ENCODE data around the gene ARHGAP15. TPM values are rescaled to one million over a fixed set of nuclear protein-coding genes. Genes with fewer than 3 reads are reported as not detected.

ARHGAP15 gene
- polyA plus RNA-seq, 1 experiment: not detected

DNA sequence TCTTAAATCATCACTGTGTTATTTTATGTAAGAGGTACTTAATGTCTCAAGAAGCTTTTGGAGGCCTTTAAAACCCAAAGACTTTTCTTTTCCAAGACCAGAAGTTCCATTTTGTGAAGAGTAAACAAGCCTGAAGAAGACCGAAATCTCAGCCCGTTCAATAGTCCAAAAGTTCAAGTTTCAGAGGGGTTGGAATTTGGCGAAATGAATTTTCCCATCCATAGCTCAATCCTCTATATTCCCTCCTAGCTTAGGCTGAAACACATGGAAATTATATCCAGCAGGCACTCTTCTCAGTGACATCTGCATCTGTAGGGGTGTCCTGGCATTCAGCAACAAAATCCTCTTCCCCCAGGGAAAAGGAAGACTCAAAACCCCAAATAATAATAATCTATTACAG lies 344.6 kb downstream of the ARHGAP15 start:
- ChIA-PET CTCF (no interaction called here), POLR2A (no interaction called here)
- no peaks in the 10 kb centered on the region for H3K36me3 ChIP-seq (ENCODE audit: control insufficient read depth, insufficient read depth, low read length)
- TF ChIP-seq, protein P1, sequence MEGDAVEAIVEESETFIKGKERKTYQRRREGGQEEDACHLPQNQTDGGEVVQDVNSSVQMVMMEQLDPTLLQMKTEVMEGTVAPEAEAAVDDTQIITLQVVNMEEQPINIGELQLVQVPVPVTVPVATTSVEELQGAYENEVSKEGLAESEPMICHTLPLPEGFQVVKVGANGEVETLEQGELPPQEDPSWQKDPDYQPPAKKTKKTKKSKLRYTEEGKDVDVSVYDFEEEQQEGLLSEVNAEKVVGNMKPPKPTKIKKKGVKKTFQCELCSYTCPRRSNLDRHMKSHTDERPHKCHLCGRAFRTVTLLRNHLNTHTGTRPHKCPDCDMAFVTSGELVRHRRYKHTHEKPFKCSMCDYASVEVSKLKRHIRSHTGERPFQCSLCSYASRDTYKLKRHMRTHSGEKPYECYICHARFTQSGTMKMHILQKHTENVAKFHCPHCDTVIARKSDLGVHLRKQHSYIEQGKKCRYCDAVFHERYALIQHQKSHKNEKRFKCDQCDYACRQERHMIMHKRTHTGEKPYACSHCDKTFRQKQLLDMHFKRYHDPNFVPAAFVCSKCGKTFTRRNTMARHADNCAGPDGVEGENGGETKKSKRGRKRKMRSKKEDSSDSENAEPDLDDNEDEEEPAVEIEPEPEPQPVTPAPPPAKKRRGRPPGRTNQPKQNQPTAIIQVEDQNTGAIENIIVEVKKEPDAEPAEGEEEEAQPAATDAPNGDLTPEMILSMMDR (IDR thresholded peaks at IDR 0.05; ENCODE audit: insufficient read depth, low read depth, low read length): no peak
- no peak overlapping the region for H3K4me3 ChIP-seq (ENCODE audit: low read depth, low read length)
- H3K27me3 ChIP-seq (ENCODE audit: control insufficient read depth, insufficient read depth, low read length): no peaks in the 10 kb centered on the region
- no peak for DNase-seq (ENCODE audit: low read depth)

DNA sequence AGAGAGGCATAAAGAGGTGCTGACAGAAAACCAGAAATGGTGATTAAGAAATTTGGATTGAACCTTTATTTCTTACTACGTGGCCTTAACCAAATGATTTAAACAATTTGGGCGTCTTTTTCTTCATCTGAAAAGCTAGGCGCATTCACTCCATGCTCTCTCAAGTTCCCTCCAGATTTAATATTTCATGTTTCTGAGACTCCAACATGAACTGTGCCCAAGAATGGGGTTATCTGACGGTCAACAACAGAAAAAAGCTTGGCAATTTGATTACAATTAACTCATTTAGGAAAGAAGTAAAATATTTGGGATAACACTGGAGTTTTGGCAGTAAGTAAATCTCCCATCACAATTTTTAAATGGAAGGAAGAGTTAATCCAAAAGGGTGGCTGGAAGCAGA lies 345.4 kb downstream of the ARHGAP15 start:
- POLR2A ChIA-PET: no interaction called here
- H3K27me3 ChIP-seq (ENCODE audit: control insufficient read depth, insufficient read depth, low read length): no peaks in the 10 kb centered on the region
- CTCF ChIA-PET: no interaction called here
- DNase-seq (ENCODE audit: low read depth): no peak
- TF ChIP-seq, protein P1 (IDR thresholded peaks at IDR 0.05; ENCODE audit: insufficient read depth, low read depth, low read length): no peak
- no peaks in the 10 kb centered on the region for H3K36me3 ChIP-seq (ENCODE audit: control insufficient read depth, insufficient read depth, low read length)
- no peak overlapping the region for H3K4me3 ChIP-seq (ENCODE audit: low read depth, low read length)

DNA sequence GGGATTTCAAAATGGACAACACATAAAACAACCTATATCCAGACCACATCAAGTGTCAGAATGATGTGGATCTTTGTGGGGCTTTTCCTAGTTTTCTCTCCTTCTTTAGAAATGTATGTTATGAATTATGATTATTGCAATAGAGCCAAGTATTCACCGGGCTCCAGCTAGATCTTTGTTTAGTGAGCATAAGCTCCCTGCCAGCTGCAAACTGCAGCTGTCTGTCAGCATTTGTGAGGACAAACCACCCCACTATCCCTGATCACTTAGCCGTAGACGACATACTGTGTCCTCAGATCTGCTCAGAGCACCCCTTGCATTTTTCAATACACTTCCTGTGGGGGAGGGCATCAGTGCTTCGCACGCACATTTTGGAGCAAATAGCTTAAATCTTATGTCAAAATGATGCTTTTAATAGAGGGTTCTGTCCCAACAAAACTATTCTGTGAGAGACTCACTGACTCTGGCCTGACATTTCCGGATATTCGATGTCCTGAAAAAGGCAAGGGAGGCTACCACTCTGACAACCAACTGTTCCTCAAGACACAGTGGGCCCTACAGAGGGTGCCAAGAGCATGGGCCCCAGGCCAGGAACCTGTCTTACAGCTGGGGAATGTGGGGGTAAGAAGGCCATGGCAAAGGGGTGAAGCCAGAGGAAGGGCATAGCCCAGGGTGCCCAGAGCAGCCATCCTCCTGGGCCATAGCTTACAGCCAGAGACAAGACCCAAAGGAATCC lies 346.0 kb downstream of the ARHGAP15 start:
- POLR2A ChIA-PET: no interaction called here
- no peak for DNase-seq (ENCODE audit: low read depth)
- no peaks in the 10 kb centered on the region for H3K27me3 ChIP-seq (ENCODE audit: control insufficient read depth, insufficient read depth, low read length)
- no peak overlapping the region for H3K4me3 ChIP-seq (ENCODE audit: low read depth, low read length)
- CTCF ChIA-PET: no interaction called here
- H3K36me3 ChIP-seq (ENCODE audit: control insufficient read depth, insufficient read depth, low read length): no peaks in the 10 kb centered on the region
- TF ChIP-seq, protein P1 (IDR thresholded peaks at IDR 0.05; ENCODE audit: insufficient read depth, low read depth, low read length): no peak

DNA sequence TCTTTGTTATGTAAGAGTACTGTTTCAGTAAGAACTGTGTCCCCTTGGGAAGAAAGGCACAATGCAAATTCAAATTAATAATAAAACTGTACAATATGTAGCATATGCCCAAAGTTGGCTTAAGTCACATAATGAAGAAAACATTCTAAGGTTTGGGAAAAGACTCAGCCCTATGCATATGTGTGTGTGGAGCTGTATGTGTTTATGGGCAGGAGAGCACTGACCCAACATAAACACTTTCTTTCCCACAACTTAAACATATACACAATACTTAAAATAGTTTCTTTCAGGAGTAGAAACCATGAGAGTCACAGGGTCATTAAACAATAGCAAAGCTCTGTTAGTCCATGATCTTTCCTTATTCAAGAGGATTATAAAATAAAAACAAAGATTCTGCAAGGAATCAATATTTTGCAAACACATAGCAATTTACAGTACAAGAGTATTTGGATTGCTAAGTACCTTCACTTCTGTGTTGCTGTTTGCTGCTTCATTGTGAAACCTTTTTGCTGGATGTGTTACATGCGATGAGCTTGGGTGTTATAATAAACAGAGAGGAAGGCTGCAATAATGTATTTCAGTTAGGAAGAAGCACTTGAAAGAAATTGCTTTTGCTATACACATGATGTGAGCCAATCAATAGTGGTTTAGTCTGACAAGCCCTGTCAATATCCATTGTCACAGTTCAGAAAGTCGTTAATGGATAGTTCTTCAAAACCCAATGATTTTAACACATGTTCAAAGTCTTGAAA lies 347.3 kb downstream of the ARHGAP15 start:
- H3K27me3 ChIP-seq (ENCODE audit: control insufficient read depth, insufficient read depth, low read length): no peaks in the 10 kb centered on the region
- H3K36me3 ChIP-seq (ENCODE audit: control insufficient read depth, insufficient read depth, low read length): no peaks in the 10 kb centered on the region
- DNase-seq (ENCODE audit: low read depth): no peak
- ChIA-PET CTCF (no interaction called here), POLR2A (no interaction called here)
- TF ChIP-seq, protein P1 (IDR thresholded peaks at IDR 0.05; ENCODE audit: insufficient read depth, low read depth, low read length): no peak
- H3K4me3 ChIP-seq (ENCODE audit: low read depth, low read length): no peak overlapping the region

DNA sequence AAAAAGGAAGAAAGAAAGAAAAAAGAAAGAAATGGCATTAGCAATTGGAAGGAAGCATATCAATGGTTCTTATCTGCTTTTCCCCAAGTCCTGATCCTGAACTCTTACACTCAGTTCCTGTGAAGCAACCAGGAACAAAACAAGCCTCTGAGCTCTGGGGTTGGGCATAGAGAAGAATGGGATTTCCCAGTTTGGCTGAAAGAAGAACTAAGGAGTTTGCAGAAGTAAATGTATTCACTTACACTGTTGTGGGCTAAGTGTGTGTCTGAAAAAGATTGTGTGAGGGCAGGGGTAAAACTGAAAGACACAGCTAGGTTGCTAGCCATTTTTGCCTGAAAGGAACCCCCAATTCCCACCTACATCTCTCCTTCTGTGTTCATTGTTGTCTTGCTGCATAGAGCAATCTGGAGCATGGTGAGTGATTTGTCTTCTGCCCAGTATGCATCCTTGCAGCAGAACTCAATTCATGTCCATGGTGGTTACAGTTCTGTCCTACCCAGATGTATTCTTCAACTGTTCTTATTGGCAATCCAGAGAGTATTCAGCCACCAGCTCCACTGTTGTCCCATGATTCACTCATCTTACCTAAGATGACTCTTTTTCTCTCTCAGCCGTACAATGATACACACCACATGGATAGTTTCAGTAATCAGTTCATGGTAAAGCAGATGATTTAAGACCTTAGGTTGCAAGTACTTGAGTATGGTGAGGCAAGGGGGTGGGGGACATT lies 348.7 kb downstream of the ARHGAP15 start:
- DNase-seq (ENCODE audit: low read depth): no peak
- no peaks in the 10 kb centered on the region for H3K27me3 ChIP-seq (ENCODE audit: control insufficient read depth, insufficient read depth, low read length)
- H3K4me3 ChIP-seq (ENCODE audit: low read depth, low read length): no peak overlapping the region
- ChIA-PET POLR2A (no interaction called here), CTCF (no interaction called here)
- TF ChIP-seq, protein P1 (IDR thresholded peaks at IDR 0.05; ENCODE audit: insufficient read depth, low read depth, low read length): no peak
- H3K36me3 ChIP-seq (ENCODE audit: control insufficient read depth, insufficient read depth, low read length): no peaks in the 10 kb centered on the region
